Heart left ventricle (tissue), 13 donors: ENCODE data around the gene ATCAY.

Experiments
- CTCF ChIP-seq, 12 donors: fragments of 200-600 bp; sonication (generic) in 4 of 12; IDR thresholded peaks; one replicate each; pipeline versions ENCODE4 v1.5.0 to v1.8.0; 2018 to 2022; ENCODE audit warnings: antibody characterized with exemption in 12 of 12, mild to moderate bottlenecking in 5 of 12
- POLR2A ChIP-seq, 2 donors: fragments of 450-650 bp; IDR thresholded peaks; one replicate each; pipeline ENCODE4 v1.6.1; 2017; ENCODE audit warnings: antibody characterized with exemption in 2 of 2, mild to moderate bottlenecking in 2 of 2, moderate library complexity in 2 of 2
- donor health status: ischemic (EF 13 %, LVEDD 7.1; RV severe dilation, severe dysfunction).
- donor health status: DM: no; HTN: yes; CAD: no.
- donor health status: DM: no; HTN: no; CAD: no.
- donor health status: ischemic (EF 25% LVEDD 6.9; RV normal size, moderate dysfunction).
- donor health status: ischemic (EF 25% LVEDD 5.7; RV mildly dilated, moderate dysfunction).
- donor health status: ischemic (EF 35%, LVEDD 5.7; RV mildly dilated, moderate dysfunction).
- donor health status: nonischemic (EF 11% LVEDD 7.7; RV severe dilation, severe dysfunction).
- donor health status: DM: yes; HTN: yes; CAD: no.
- donor health status: PGD.
- donor health status: ischemic (EF 29% LVEDD 5.4; RV normal size, mild dysfunction).
- donor health status: nonischemic (EF 23%, LVEDD 6.1; RV moderate dilation, normal function).

- no peak for TF ChIP-seq CTCF (IDR thresholded peaks at IDR 0.05)
- no peak for TF ChIP-seq POLR2A (IDR thresholded peaks at IDR 0.05)
These were observed 30.0 kb upstream of the ATCAY start for GRCh38 chr19:3850320-3850972.
